Glutamatergic neuron (in vitro differentiated cells): ENCODE measurements around the gene ANKRD9. TPM values are rescaled to one million over a fixed set of nuclear protein-coding genes. Genes with fewer than 3 reads are reported as not detected.

Source experiments
- DNase-seq: peaks from one replicate; pipeline ENCODE4 v3.0.0; 2022
- H3K27ac Mint-ChIP-seq: one replicate; pipeline ENCODE4 v1.8.0; 2020; ENCODE audit warnings: mild to moderate bottlenecking, mixed read lengths, inconsistent platforms; ENCODE audit not compliant: unreplicated experiment
- H3K27me3 Mint-ChIP-seq: one replicate; pipeline ENCODE4 v1.8.0; 2020; ENCODE audit warnings: mild to moderate bottlenecking, moderate library complexity, mixed read lengths, inconsistent platforms; ENCODE audit not compliant: unreplicated experiment
- H3K36me3 Mint-ChIP-seq: one replicate; pipeline ENCODE4 v1.8.0; 2020; ENCODE audit warnings: mild to moderate bottlenecking, mixed read lengths, inconsistent platforms; ENCODE audit not compliant: unreplicated experiment
- H3K4me1 Mint-ChIP-seq: one replicate; pipeline ENCODE4 v1.8.0; 2020; ENCODE audit warnings: mild to moderate bottlenecking, low read depth, mixed read lengths, inconsistent platforms; ENCODE audit not compliant: unreplicated experiment
- H3K4me3 Mint-ChIP-seq: one replicate; pipeline ENCODE4 v1.8.0; 2020; ENCODE audit warnings: mild to moderate bottlenecking, mixed read lengths, inconsistent platforms; ENCODE audit not compliant: unreplicated experiment
- H3K9me3 Mint-ChIP-seq: one replicate; pipeline ENCODE4 v1.8.0; 2020; ENCODE audit warnings: mild to moderate bottlenecking, moderate library complexity, mixed read lengths, inconsistent platforms; ENCODE audit not compliant: unreplicated experiment
- CTCF ChIP-seq: fragments of 200-600 bp; sonication (generic); IDR thresholded peaks from one replicate; pipeline ENCODE4 v1.5.0; 2021; ENCODE audit not compliant: partially characterized antibody, unreplicated experiment
- total RNA-seq: library from RNA; stranded (reverse); fragmentation: NEBNext Ultra II Directional; extraction: Animal tissue kit (Norgen Biotek cat#: 25700); gene quantifications from one replicate; pipeline ENCODE4 v1.2.1, GENCODE V29; 2021; ENCODE audit not compliant: unreplicated experiment

The ANKRD9 gene
- total RNA-seq, 1 donor from 2014 or later = 3.5 TPM

GRCh38 chr14:102469261-102469660 lies 40.3 kb downstream of the ANKRD9 start:
- H3K27me3 Mint-ChIP-seq = peaks cover 2% of the 10 kb centered on the region
- no peak overlapping the region for H3K27ac Mint-ChIP-seq
- no peaks in the 10 kb centered on the region for H3K9me3 Mint-ChIP-seq
- TF ChIP-seq CTCF = no peak
- H3K36me3 Mint-ChIP-seq = peaks cover 8% of the 10 kb centered on the region
- DNase-seq = no peak
- H3K4me3 Mint-ChIP-seq = no peak overlapping the region
- H3K4me1 Mint-ChIP-seq = no peaks in the 10 kb centered on the region

GRCh38 chr14:102464846-102465341 lies 44.7 kb downstream of the ANKRD9 start:
- peaks cover 2% of the 10 kb centered on the region for H3K27me3 Mint-ChIP-seq
- no peak for TF ChIP-seq CTCF
- no peak overlapping the region for H3K27ac Mint-ChIP-seq
- H3K4me3 Mint-ChIP-seq = no peak overlapping the region
- H3K9me3 Mint-ChIP-seq = peaks cover 1% of the 10 kb centered on the region
- peaks cover 8% of the 10 kb centered on the region for H3K36me3 Mint-ChIP-seq
- no peak for DNase-seq
- peaks cover 4% of the 10 kb centered on the region for H3K4me1 Mint-ChIP-seq

DNA sequence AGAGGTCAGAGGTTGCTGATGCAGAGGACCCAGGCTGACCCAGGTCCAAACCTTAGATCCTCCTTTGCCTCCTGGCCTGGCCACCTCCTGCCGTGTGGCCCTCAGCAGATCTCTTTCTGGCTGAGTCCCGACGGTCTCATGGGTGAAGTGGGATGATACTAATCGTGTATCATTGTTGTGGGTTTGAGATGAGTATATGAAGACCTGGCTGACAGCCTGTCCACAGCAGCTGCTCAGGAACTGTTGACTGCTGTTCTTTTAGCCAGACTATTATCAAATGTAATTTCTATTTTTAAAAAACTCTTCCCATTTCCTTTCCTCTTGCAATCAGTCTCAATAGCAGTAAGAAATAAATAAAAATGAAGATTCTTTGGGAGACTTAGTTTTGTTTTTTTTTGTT lies 45.6 kb downstream of the ANKRD9 start:
- H3K27me3 Mint-ChIP-seq = peaks cover 2% of the 10 kb centered on the region
- no peak overlapping the region for H3K27ac Mint-ChIP-seq
- DNase-seq = no peak
- H3K36me3 Mint-ChIP-seq = peaks cover 5% of the 10 kb centered on the region
- H3K9me3 Mint-ChIP-seq = peaks cover 3% of the 10 kb centered on the region
- no peak for TF ChIP-seq CTCF
- peaks cover 4% of the 10 kb centered on the region for H3K4me1 Mint-ChIP-seq
- no peak overlapping the region for H3K4me3 Mint-ChIP-seq

- DNase-seq = no peak
- peaks cover 12% of the 10 kb centered on the region for H3K36me3 Mint-ChIP-seq
- no peak overlapping the region for H3K4me3 Mint-ChIP-seq
- H3K9me3 Mint-ChIP-seq = peaks cover 3% of the 10 kb centered on the region
- no peak for TF ChIP-seq CTCF
- peaks cover 4% of the 10 kb centered on the region for H3K4me1 Mint-ChIP-seq
- H3K27me3 Mint-ChIP-seq = peaks cover 3% of the 10 kb centered on the region
- no peak overlapping the region for H3K27ac Mint-ChIP-seq
Measured at GRCh38 chr14:102462391-102462790, 47.2 kb downstream of the ANKRD9 start.

- peak overlapping the region; percentile 57 for H3K27ac Mint-ChIP-seq
- peaks cover 12% of the 10 kb centered on the region for H3K36me3 Mint-ChIP-seq
- peaks cover 3% of the 10 kb centered on the region for H3K9me3 Mint-ChIP-seq
- no peak for DNase-seq
- peaks cover 4% of the 10 kb centered on the region for H3K4me1 Mint-ChIP-seq
- no peak for TF ChIP-seq CTCF
- no peak overlapping the region for H3K4me3 Mint-ChIP-seq
- H3K27me3 Mint-ChIP-seq = peaks cover 3% of the 10 kb centered on the region
Measured at GRCh38 chr14:102461490-102462338, 47.9 kb downstream of the ANKRD9 start.
